CD4-positive, alpha-beta T cell (primary cell): Measurements from ENCODE around the gene TSC22D3. TPM values are rescaled to one million over a fixed set of nuclear protein-coding genes. Genes with fewer than 3 reads are reported as not detected.

Experiments used
- ATAC-seq: fragments of 200-7000 bp; cut with Tn5 transposase; one replicate; pipeline ENCODE4 v1.10.0; 2022; ENCODE audit warnings: mild to moderate bottlenecking; ENCODE audit not compliant: poor library complexity
- CTCF ChIA-PET: fragments of 350-600 bp; sonication (Branson Sonifier 250); formaldehyde crosslinking; loops from one replicate; lab custom pipeline; 2021; ENCODE audit warnings: antibody characterized with exemption, inconsistent platforms; lab: Charles Lee
- POLR2A ChIA-PET: fragments of 350-600 bp; sonication (Branson Sonifier 250); formaldehyde crosslinking; loops from one replicate; lab custom pipeline; 2021; ENCODE audit warnings: antibody characterized with exemption, inconsistent platforms; lab: Charles Lee
- DNase-seq, 14 experiments: peaks; one replicate each; pipeline ENCODE4 v3.0.0-alpha.2; 2013 to 2020; ENCODE audit warnings: mixed read lengths in 2 of 14
- H3K27ac ChIP-seq, 2 donors: one replicate each; pipeline versions ENCODE4 v1.5.1 to v1.7.0; 2013; ENCODE audit warnings: low read length in 2 of 2, low read depth in 1 of 2, mild to moderate bottlenecking in 1 of 2
- H3K27me3 ChIP-seq, 2 experiments: 1 replicate in 1 of 2; 2 replicates in 1 of 2; pipeline versions ENCODE4 v1.6.1 to v1.7.0; 2013; ENCODE audit warnings: low read length in 2 of 2, control low read depth in 1 of 2, mild to moderate bottlenecking in 1 of 2, moderate library complexity in 1 of 2; ENCODE audit not compliant: insufficient read depth in 2 of 2, control insufficient read depth in 1 of 2
- H3K36me3 ChIP-seq: one replicate; pipeline ENCODE4 v1.6.1; 2013; ENCODE audit warnings: low read length, control low read depth; ENCODE audit not compliant: insufficient read depth
- H3K4me1 ChIP-seq: one replicate; pipeline ENCODE4 v1.6.1; 2013; ENCODE audit warnings: low read length, control low read depth; ENCODE audit not compliant: insufficient read depth
- H3K4me3 ChIP-seq: one replicate; pipeline ENCODE4 v1.5.1; 2013; ENCODE audit warnings: mild to moderate bottlenecking, low read length, moderate library complexity
- H3K9me3 ChIP-seq, 2 experiments: 1 replicate in 1 of 2; 2 replicates in 1 of 2; pipeline versions ENCODE4 v1.6.1 to v1.7.0; 2013; ENCODE audit warnings: low read length in 2 of 2, mild to moderate bottlenecking in 2 of 2, control low read depth in 1 of 2, moderate library complexity in 1 of 2; ENCODE audit not compliant: control insufficient read depth in 1 of 2, insufficient read depth in 1 of 2
- H3K27ac Mint-ChIP-seq: one replicate; pipeline ENCODE4 v1.8.0; 2020; ENCODE audit warnings: mixed read lengths
- H3K27me3 Mint-ChIP-seq: one replicate; pipeline ENCODE4 v1.8.0; 2021; ENCODE audit warnings: mixed read lengths
- H3K36me3 Mint-ChIP-seq: one replicate; pipeline ENCODE4 v1.8.0; 2021; ENCODE audit warnings: low read depth, mixed read lengths
- H3K4me1 Mint-ChIP-seq: one replicate; pipeline ENCODE4 v1.8.0; 2021; ENCODE audit warnings: low read depth, mixed read lengths
- H3K4me3 Mint-ChIP-seq: one replicate; pipeline ENCODE4 v1.8.0; 2020; ENCODE audit warnings: mild to moderate bottlenecking, mixed read lengths
- H3K9me3 Mint-ChIP-seq: one replicate; pipeline ENCODE4 v1.8.0; 2020; ENCODE audit warnings: mixed read lengths
- intact Hi-C, 2 experiments: fragments of 100-400 bp; cut with DNase I in 1 of 2; cut with micrococcal nuclease in 1 of 2; formaldehyde crosslinking; loops; one replicate each; pipeline versions ENCODE4 v1.15.1 to v1.9.0; 2023 to 2025; cut with DNase I, micrococcal nuclease
- total RNA-seq, 174 experiments: library from RNA in 2 of 174; stranded (reverse) in 2 of 174; gene quantifications; one replicate each; pipeline ENCODE4 v1.2.3 and lab custom pipeline; 2021 to 2026
- TF ChIP-seq, protein P1 (sequence below): fragments of 200-600 bp; IDR thresholded peaks from one replicate; pipeline ENCODE4 v1.8.0; 2022; ENCODE audit warnings: antibody characterized with exemption, mild to moderate bottlenecking

TSC22D3 gene
- total RNA-seq, 2 experiments from 2014 or later, result 3,132 to 3,144 TPM

- Mint-ChIP-seq H3K4me1 (no peaks in the 10 kb centered on the region), H3K27ac (no peak overlapping the region), H3K9me3 (no peaks in the 10 kb centered on the region), H3K27me3 (no peaks in the 10 kb centered on the region), H3K36me3 (no peaks in the 10 kb centered on the region), H3K4me3 (no peak overlapping the region)
- ChIA-PET POLR2A (interaction anchor here (0.9 kb wide), 1 partner anchor 55 kb away, joined by 3 read pairs; no protein-coding TSS in a partner anchor), CTCF (interaction anchor here (1.2 kb wide), 1 partner anchor 53 kb away, joined by 5 read pairs; no protein-coding TSS in a partner anchor)
- DNase-seq (no peak), ATAC-seq (no peak)
- Histone ChIP-seq H3K27ac (no peak overlapping the region), H3K4me1 (no peaks in the 10 kb centered on the region), H3K36me3 (no peaks in the 10 kb centered on the region), H3K27me3 (no peaks in the 10 kb centered on the region), H3K9me3 (no peaks in the 10 kb centered on the region), H3K4me3 (no peak overlapping the region)
- TF ChIP-seq, protein P1, sequence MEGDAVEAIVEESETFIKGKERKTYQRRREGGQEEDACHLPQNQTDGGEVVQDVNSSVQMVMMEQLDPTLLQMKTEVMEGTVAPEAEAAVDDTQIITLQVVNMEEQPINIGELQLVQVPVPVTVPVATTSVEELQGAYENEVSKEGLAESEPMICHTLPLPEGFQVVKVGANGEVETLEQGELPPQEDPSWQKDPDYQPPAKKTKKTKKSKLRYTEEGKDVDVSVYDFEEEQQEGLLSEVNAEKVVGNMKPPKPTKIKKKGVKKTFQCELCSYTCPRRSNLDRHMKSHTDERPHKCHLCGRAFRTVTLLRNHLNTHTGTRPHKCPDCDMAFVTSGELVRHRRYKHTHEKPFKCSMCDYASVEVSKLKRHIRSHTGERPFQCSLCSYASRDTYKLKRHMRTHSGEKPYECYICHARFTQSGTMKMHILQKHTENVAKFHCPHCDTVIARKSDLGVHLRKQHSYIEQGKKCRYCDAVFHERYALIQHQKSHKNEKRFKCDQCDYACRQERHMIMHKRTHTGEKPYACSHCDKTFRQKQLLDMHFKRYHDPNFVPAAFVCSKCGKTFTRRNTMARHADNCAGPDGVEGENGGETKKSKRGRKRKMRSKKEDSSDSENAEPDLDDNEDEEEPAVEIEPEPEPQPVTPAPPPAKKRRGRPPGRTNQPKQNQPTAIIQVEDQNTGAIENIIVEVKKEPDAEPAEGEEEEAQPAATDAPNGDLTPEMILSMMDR, result no peak
- intact Hi-C loops, result no loop called here
Observed at GRCh38 chrX:107725761-107726555, 49.6 kb downstream of the TSC22D3 start.

GRCh38 chrX:107724653-107725052 is 50.9 kb downstream of the TSC22D3 start:
- Histone ChIP-seq H3K27ac (no peak overlapping the region), H3K9me3 (no peaks in the 10 kb centered on the region), H3K4me3 (no peak overlapping the region), H3K36me3 (no peaks in the 10 kb centered on the region), H3K27me3 (no peaks in the 10 kb centered on the region), H3K4me1 (no peaks in the 10 kb centered on the region)
- TF ChIP-seq, protein P1, result no peak
- H3K4me1 Mint-ChIP-seq, result no peaks in the 10 kb centered on the region
- H3K27me3 Mint-ChIP-seq, result no peaks in the 10 kb centered on the region
- DNase-seq (no peak), ATAC-seq (no peak)
- intact Hi-C loops, result no loop called here
- H3K27ac Mint-ChIP-seq, result no peak overlapping the region
- POLR2A ChIA-PET, result no interaction called here
- no peaks in the 10 kb centered on the region for H3K9me3 Mint-ChIP-seq
- H3K4me3 Mint-ChIP-seq, result no peak overlapping the region
- CTCF ChIA-PET, result no interaction called here
- no peaks in the 10 kb centered on the region for H3K36me3 Mint-ChIP-seq

- DNase-seq, result no peak
- H3K9me3 ChIP-seq, result no peaks in the 10 kb centered on the region
- no peak for ATAC-seq
- ChIA-PET POLR2A (no interaction called here), CTCF (no interaction called here)
- H3K4me1 Mint-ChIP-seq, result peaks cover under 1% of the 10 kb centered on the region
- no peaks in the 10 kb centered on the region for H3K4me1 ChIP-seq
- H3K9me3 Mint-ChIP-seq, result no peaks in the 10 kb centered on the region
- TF ChIP-seq, protein P1, result no peak
- no peaks in the 10 kb centered on the region for H3K27me3 ChIP-seq
- H3K4me3 ChIP-seq, result no peak overlapping the region
- H3K36me3 Mint-ChIP-seq, result no peaks in the 10 kb centered on the region
- intact Hi-C loops, result no loop called here
- H3K36me3 ChIP-seq, result no peaks in the 10 kb centered on the region
- no peaks in the 10 kb centered on the region for H3K27me3 Mint-ChIP-seq
- no peak overlapping the region for H3K4me3 Mint-ChIP-seq
- no peak overlapping the region for H3K27ac Mint-ChIP-seq
- no peak overlapping the region for H3K27ac ChIP-seq
Observed at GRCh38 chrX:107723511-107723910, 52.1 kb downstream of the TSC22D3 start.
